ENCODE results near the gene SF3A1.

DNA sequence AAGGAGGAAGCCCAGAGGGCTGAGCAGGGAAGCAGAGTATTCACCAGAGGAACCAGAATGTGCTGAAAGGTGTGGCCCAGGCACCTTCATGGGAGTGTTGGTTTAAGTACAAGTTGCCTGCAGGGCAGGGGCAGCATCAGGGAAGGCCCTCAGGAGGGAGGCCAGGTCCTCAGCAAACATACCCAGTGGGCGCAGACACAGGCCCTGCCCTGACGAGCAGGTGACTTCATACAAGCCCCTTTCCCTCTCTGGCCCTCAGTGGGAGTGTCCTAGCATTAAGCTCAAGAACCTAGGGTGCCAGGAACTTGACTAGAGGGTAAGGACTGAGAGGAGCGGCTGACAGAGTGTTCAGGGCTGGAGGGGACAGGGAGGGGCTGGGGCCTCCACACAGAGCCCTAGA is 59.9 kb downstream of the SF3A1 start:
- TF ChIP-seq POLR2A (IDR thresholded peaks at IDR 0.05; ENCODE audit: low read depth, low read length) (no peak), POLR2AphosphoS5 (IDR thresholded peaks at IDR 0.05; ENCODE audit: low read depth, low read length) (no peak)

All from GM12892 (cell line).